ENCODE measurements around the gene JMJD4. TPM values are rescaled to one million over a fixed set of nuclear protein-coding genes. Genes with fewer than 3 reads are reported as not detected.

The JMJD4 gene
- total RNA-seq, 1 donor from 2014 or later = 13.4 TPM

DNA sequence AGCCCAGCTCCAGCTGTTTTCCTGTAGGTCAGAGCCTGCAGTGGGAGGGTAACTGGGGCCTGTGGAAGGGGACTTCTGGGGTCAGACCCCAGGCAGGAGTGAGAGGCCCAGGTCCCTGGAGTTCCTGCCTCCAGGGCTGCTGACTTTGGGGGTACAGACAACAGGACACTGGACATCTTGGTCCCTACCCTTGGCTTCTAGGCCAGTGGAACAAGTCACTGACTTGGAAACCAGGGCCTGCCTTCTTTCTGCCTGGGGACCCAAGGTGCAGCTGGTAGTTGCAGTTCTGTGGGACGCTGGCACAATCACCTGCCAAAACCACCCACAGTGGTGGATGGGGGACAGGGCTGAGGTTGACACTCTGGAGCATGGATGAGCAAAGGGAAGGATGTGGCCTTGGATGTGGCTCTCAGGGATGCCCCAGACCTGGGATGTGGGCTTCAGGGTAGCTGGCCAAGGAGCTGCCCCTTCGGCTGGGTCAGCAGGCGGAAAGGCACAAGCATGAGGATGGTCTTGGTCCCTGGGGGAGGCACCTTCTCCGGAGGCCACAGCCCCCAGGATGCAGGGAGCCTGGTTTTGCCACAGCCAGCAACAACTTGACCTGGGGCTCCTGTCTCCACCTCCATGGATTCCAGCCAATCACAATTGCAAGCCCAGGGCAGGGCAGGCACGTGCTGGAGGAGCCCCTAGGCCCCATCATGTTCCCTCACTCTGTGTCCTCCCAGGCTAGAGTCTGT is 5.8 kb downstream of the JMJD4 start:
- no peak for DNase-seq (ENCODE audit: low spot score)
- H3K9me3 Mint-ChIP-seq (ENCODE audit: unreplicated experiment) = peaks cover 2% of the 10 kb centered on the region
- H3K4me1 Mint-ChIP-seq (ENCODE audit: unreplicated experiment) = peaks cover 7% of the 10 kb centered on the region
- H3K27me3 Mint-ChIP-seq (ENCODE audit: unreplicated experiment) = peaks cover 2% of the 10 kb centered on the region
- no peak overlapping the region for H3K27ac Mint-ChIP-seq (ENCODE audit: unreplicated experiment)
- TF ChIP-seq, protein P1, sequence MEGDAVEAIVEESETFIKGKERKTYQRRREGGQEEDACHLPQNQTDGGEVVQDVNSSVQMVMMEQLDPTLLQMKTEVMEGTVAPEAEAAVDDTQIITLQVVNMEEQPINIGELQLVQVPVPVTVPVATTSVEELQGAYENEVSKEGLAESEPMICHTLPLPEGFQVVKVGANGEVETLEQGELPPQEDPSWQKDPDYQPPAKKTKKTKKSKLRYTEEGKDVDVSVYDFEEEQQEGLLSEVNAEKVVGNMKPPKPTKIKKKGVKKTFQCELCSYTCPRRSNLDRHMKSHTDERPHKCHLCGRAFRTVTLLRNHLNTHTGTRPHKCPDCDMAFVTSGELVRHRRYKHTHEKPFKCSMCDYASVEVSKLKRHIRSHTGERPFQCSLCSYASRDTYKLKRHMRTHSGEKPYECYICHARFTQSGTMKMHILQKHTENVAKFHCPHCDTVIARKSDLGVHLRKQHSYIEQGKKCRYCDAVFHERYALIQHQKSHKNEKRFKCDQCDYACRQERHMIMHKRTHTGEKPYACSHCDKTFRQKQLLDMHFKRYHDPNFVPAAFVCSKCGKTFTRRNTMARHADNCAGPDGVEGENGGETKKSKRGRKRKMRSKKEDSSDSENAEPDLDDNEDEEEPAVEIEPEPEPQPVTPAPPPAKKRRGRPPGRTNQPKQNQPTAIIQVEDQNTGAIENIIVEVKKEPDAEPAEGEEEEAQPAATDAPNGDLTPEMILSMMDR (IDR thresholded peaks at IDR 0.05; ENCODE audit: unreplicated experiment) = no peak
- H3K36me3 Mint-ChIP-seq (ENCODE audit: low read depth, unreplicated experiment) = peaks cover 3% of the 10 kb centered on the region
- peak overlapping the region; percentile 85 for H3K4me3 Mint-ChIP-seq (ENCODE audit: unreplicated experiment)

DNA sequence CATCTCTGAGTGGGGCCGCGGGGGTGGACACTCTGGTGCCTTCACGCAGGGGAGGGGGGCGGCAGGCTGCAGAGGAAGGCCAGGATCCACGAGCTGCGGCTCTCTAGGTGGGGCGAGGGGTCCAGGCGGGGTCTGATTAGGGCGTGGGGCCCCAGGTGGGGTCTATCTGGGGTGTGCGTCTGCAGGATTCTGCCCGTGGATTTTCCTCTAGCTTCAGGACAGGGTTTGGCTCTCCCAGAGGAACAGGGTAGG is 6.3 kb downstream of the JMJD4 start:
- Mint-ChIP-seq H3K4me3 (ENCODE audit: unreplicated experiment) (peak overlapping the region; percentile 85), H3K9me3 (ENCODE audit: unreplicated experiment) (peaks cover 7% of the 10 kb centered on the region), H3K4me1 (ENCODE audit: unreplicated experiment) (peaks cover 5% of the 10 kb centered on the region), H3K27me3 (ENCODE audit: unreplicated experiment) (peaks cover 1% of the 10 kb centered on the region), H3K27ac (ENCODE audit: unreplicated experiment) (no peak overlapping the region), H3K36me3 (ENCODE audit: low read depth, unreplicated experiment) (no peaks in the 10 kb centered on the region)
- TF ChIP-seq, protein P1 (IDR thresholded peaks at IDR 0.05; ENCODE audit: unreplicated experiment) = no peak
- no peak for DNase-seq (ENCODE audit: low spot score)

DNA sequence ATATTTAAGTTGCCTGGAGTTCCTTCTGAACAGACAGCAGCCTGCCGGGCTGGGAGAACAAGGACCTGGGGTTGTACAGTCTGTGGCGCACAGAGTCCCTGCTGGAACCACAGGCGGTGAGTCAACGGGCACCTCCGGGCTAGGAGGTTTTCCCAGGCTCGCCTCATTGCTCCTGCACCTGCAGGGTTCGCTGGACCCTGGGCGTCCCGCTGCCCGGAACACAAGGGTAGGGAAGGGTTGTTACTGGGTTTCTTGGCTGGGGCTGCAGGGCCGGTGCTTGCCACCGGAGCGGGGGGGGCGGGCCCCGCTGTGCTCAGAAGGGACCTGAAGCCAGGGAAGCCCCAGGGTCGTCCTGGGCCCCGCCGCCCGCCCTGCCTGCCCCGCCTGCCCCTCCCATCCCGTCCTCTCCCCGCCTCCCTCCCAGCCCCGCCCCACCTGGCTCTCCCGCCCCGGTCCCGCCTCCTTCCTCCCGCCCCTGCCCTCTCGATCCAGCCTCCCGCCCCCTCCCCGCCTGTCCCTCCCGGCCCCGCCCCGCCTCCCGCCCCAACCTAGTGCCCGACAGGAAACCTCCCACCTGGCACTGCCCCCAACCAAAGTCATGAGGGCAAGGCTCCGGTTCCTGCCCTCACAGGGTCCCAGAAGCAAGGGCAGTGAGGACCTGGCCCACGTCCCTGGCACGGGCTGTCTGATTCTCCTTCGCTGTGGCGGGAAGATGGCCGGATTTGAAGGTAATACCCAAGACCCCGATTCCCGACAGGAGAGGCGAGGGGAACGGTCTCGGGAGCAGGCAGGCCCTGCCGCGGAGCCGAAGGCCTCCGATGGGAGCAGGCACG is 6.8 kb downstream of the JMJD4 start:
- H3K36me3 Mint-ChIP-seq (ENCODE audit: low read depth, unreplicated experiment) = peaks cover 1% of the 10 kb centered on the region

DNA sequence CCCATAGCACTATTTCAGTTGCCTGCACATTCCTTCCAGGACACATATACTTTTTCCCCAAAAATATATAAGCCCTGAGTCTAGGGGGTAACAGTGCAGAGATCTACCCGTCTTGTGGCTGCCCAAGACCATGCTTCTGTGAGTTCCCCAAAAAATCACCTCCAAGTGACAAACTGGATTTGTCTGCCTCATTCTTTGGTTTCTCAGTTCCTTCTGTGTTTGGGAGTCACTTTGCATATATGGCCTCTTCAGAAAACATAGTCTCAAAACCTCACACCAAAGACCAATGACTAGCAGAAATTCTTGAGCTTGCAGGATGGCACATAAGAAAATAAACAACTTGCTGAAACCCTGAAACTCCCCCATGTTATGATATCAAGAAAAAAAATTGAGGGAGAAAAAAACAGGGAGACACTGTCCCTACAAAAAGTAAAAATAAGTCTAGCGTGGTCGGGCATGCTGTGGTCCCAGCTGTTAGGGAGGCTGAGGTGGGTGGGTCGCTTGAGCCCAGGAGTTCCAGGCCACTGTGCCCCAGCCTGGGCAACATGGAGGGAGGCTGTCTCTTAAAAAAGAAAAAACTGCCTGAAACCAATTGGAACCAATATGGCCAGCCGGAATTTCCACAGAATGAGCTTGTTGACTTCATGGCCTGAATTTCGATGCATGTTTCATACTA is 8.0 kb downstream of the JMJD4 start:
- Mint-ChIP-seq H3K9me3 (ENCODE audit: unreplicated experiment) (peaks cover 9% of the 10 kb centered on the region), H3K36me3 (ENCODE audit: low read depth, unreplicated experiment) (peaks cover 6% of the 10 kb centered on the region), H3K27ac (ENCODE audit: unreplicated experiment) (peak overlapping the region; percentile 48), H3K4me1 (ENCODE audit: unreplicated experiment) (peaks cover 3% of the 10 kb centered on the region), H3K4me3 (ENCODE audit: unreplicated experiment) (peak overlapping the region; percentile 49), H3K27me3 (ENCODE audit: unreplicated experiment) (no peaks in the 10 kb centered on the region)
- TF ChIP-seq, protein P1 (IDR thresholded peaks at IDR 0.05; ENCODE audit: unreplicated experiment) = no peak
- DNase-seq (ENCODE audit: low spot score) = no peak

More for the DNA sequence above, 6.8 kb downstream of the JMJD4 start:
- Mint-ChIP-seq H3K27me3 (ENCODE audit: unreplicated experiment) (no peaks in the 10 kb centered on the region), H3K27ac (ENCODE audit: unreplicated experiment) (no peak overlapping the region), H3K4me1 (ENCODE audit: unreplicated experiment) (peaks cover 3% of the 10 kb centered on the region), H3K9me3 (ENCODE audit: unreplicated experiment) (peaks cover 9% of the 10 kb centered on the region), H3K4me3 (ENCODE audit: unreplicated experiment) (peak overlapping the region; percentile 85)
- peak; percentile 58 for DNase-seq (ENCODE audit: low spot score)
- TF ChIP-seq, protein P1 (IDR thresholded peaks at IDR 0.05; ENCODE audit: unreplicated experiment) = no peak

Measured in endothelial cell (in vitro differentiated cells).